NCI-H1930 (cell line): ENCODE results near the gene ACAT2.
A peak's percentile ranks its signal among the peaks of the same experiment; 100 is the strongest.
"Not testable (repeated sequence)": the region's sequence is repeated elsewhere in the genome, so short reads cannot be mapped to it uniquely, and the experiment has no call there.

Experiments
- DNase-seq, 2 experiments: peaks; one replicate each; lab custom pipeline; 2025; lab: John Stamatoyannopoulos, UW

Gene ACAT2

DNA sequence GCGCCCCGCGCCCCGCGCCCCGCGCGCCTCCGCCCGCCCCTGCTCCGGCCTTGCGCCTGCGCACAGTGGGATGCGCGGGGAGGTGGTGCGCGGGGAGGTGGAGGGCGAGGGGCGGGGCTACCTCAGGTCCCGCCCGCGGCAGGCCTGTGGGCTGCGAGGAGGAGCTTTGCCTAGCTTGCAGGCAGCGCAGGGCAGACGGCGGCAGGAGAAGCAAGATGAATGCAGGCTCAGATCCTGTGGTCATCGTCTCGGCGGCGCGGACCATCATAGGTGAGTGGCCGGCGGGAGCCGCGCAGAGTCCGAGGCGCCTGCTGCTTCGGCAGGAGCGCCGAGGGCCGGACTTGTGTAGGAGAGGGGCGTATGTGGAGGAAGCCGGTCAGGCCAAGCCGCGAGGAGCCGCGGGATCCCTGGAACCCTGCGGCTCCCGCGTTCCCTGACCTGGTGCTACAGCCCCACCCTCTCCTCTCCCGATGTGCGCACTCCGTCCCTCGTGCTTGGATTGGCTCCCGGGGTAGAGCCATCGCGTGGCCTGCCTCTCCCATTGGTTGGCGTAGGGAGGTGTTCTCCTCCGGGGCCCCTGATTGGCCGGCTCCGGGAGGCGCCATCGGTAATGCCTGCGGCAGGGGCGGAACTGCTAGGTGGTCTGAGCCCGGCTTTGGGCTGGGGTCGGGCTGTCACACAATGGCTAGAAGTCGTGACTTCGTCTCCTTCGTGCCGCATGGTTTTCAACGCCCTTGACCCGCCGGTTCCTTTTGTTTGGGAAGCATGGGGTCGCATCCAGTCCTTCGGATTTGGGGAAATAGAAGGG lies at the start of gene ACAT2:
ACAT2 (plus strand) TSS at position 173 of the 808 bp plus-strand sequence; CDS start at position 216, 43 bp downstream.
- peak; percentile 85 for DNase-seq

DNA sequence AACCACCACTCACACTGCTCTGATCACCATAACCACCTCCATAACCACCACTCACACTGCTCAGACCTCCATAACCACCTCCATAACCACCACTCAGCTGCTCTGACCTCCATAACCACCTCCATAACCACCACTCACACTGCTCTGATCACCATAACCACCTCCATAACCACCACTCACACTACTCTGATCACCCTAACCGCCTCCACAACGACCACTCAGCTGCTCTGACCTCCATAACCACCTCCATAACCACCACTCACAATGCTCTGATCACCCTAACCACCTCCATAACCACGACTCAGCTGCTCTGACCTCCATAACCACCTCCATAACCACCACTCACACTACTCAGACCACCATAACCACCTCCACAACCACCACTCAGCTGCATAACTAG lies 49.5 kb upstream of the ACAT2 start:
- not testable (repeated sequence) for DNase-seq

DNA sequence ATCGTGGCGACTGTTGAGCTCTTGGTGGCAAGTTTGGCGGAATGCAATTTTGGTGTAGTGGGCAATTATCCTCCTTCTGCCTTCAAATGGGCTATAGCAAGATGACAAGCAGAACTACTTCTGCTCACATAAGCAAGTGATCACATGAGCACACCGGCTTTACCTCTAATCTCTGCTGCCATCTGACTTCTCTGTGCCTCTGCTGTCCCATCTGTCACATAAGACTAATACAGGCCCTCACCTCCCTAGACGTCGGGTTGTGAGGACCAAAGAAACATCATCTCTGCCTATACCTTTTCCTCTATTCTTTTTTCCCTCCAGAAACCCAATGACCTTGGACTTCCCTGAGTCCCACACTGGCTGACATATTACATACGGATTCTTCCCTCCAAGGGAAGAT lies 47.9 kb upstream of the ACAT2 start:
- DNase-seq, result no peak

DNA sequence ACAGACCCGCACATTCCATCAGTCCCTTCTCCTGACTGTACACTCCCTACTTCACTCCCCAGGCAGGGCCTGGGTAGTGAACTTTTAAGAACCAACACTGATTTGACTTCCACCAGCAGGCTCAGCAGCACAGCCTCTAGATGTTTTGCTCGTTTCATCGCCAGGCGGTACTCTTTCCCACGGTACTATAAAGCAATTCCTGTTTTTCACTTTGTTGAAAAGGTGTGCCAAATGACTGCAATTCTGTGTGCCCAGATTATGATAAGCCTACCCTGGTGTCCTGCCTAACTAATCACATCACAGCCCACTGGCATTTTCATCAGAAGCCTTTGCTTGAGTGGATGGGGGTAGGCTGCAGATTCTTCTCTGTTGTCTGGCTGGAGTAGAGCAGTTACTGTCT lies 47.4 kb upstream of the ACAT2 start:
- DNase-seq, result no peak

DNA sequence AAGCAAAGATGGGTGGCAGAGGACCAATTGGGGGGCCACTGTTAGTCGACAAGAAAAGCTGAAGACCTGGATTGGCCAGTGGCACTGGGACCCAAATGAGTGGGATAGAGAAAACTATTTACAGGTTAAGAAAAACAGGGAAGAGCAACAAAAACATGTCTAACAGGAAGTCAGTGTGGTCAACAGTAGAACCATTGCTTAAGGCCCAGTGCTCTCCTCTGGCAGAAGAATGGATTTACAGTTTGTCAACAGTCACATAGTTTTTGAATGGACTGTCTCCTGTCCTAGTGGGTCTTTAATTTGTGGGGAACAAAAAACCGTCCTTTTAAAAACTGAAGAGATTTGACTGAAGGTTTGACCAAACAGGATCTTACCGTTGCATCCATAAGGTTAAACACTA lies 46.7 kb upstream of the ACAT2 start:
- DNase-seq, result no peak

DNA sequence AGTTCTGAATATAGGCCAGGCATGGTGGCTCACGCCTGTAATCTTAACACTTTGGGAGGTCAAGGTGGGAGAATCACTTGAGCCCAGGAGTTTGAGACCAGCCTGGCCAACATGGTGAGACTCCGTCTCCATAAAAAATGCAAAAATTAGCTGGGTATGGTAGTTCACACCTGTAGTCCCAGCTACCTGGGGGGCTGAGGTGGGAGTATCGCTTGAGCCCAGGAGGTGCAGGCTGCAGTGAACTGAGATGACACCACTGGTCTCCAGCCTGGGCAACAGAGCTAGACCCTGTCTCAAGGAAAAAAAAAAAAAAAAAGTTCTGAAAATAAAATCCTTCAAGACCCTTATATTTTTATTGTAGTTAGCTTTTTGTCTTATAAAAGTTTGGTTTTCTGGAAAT lies 46.2 kb upstream of the ACAT2 start:
- DNase-seq, result no peak

DNA sequence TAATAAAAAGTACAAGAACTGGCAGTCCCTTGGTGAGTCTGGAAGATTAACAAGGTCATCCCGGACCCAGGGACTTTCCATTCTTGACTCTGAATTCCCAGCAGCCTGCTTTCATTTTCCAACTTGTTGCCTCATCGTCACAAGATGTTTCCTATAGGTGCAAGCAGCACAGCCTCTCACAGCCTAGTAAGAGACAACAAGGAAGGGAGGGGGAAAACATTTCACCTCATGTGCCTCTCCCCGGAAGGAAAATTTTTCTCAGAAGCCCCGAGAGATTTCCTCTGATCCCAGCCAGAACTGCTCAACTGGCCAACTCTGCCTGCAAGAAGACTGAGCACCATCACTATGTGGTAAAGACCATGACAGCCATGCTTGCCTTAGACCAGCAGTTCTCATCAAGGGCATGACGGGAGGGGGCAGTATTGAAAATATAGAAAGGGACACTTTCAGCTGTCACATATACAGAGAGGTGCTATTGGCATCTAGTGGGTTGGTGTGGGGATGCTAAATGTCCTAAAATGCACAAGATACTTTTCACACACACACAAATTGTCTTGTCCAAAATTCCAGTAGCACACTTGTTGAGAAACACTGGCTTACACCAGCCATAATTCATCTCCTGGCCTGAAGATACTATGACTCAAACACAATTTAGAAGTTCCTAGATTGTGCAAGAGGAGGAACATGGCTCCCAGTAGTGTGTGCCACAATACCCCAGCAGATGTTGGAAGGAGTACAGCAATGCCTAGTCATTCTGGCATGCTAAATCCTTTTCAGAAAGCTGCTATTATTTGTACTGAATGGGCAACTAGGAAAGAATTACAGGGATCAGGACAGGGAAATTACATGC lies 45.4 kb upstream of the ACAT2 start:
- DNase-seq, result no peak

DNA sequence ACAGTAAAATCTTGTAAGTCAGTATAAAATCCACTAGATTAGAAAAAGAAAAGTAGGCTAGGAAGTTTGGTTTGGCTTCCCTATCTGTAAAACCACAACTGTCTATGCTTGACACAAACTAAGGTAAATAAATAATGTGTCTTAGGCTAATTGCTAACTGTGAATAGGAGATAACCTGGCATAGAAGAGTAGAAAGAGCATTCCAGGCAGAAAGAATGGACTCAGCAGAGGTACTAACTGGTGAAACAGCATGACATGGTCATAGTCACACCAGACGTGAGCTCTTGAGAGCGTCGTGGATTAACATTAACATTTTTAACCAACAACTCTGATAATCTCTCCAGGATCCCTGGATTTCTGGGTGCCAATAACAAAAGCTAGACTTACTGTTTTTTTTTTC lies 43.2 kb upstream of the ACAT2 start:
- DNase-seq, result no peak

DNA sequence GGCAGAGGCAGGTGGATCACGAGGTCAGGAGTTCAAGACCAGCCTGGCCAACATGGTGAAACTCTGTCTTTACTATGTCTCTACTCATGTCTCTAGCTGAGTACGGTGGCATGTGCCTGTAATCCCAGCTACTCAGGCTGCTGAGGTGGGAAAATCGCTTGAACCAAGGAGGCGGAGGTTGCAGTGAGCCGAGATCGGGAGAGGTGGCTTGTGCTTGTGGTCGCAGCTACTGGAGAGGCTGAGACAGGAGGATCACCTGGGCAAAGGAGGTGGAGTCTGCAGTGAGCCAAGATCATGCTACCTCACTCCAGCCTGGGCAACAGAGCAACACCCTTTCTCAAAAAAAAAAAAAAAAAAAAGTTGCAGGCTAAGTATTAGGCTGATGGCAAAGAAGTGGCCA lies 42.6 kb upstream of the ACAT2 start:
- no peak for DNase-seq

DNA sequence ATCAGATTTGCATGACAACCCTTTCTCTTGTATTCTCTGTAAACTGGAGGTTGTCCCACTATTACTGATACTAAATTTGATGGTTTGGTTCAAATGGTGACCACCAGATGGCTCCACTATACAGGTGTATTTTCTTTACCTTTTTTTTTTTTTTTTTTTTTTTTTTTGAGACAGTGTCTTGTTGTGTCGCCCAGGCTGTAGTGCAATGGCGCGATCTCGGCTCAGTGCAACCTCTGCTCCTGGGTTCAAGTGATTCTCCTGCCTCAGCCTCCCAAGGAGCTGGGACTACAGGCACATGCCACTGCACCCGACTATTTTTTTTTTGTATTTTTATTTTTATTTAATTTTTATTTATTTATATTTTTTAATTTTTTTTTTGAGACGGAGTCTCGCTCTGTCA lies 41.1 kb upstream of the ACAT2 start:
- DNase-seq, result peak in 1 of 2 experiments; percentile 4

DNA sequence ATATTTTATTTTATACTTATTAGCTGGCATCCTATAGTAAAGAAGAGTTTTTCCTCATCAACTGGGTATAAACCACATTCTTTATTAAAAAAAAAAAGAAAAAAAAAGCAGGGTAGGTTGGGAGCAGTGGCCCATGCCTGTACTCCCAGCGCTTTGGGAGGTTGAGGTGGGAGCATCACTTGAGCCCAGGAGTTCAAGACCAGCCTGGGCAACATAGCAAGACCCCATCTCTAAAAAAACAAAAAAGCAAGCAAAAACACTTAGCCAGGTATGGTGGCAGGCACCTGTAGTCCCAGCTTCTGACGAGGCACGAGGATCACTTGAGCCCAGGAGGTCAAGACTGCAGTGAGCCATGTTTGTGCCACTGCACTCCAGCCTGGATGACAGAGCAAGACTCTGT lies 39.9 kb upstream of the ACAT2 start:
- not testable (repeated sequence) for DNase-seq

DNA sequence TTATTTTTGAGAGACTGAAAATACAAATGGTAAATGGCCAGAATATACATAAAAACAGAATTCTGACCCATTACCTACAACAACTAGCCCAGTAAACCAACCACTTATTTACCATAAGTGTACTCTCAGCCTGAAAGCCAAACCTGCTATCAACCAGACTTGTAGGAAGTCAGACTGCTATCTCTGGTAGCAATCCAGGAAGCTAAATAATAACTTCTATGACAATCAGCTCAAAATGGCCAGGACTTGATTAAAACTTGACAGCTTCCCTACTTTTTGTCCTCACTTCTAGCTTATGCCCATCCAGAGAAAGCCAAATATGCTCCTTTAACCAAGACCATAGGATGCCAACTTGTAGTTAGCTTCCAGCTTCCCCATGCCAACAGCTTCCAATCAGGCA lies 39.2 kb upstream of the ACAT2 start:
- DNase-seq, result no peak

DNA sequence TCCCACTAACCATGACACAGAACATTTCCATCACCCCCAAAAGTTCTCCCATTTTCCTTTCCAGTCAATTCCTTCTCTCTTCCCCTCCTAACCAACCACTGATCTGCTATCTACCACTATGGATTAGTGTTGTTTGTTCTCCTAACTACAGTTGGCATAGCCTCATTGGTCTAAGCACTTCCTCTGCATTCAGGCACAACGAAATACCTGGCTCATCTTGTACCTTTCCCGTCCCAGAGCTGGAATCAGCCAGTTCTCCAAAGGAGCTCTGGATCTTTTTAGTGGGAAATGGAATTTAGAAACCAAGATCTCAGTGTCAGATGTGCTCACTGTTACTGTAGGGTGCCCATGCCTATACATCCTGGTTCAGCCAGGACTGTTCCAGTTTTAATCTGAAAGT lies 38.6 kb upstream of the ACAT2 start:
- DNase-seq, result no peak

DNA sequence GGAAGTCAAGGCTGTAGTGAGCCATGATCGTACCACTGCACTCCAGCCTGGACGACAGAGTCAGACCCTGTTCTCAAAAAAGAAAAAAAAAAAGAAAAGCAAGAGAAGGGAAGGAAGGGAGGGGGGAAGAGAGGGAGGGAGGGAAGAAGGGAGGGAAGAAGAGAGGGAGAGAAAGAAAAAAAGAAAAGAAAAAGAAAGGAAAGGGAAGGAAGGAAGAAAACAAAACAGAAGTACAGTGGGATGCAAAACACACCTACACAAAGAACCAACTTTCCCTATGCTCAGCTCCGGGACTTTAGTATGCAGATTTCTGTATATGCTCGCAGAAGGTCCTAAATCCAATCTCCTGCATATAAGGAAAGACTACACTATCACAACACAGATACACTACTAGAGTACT lies 37.1 kb upstream of the ACAT2 start:
- no peak for DNase-seq

DNA sequence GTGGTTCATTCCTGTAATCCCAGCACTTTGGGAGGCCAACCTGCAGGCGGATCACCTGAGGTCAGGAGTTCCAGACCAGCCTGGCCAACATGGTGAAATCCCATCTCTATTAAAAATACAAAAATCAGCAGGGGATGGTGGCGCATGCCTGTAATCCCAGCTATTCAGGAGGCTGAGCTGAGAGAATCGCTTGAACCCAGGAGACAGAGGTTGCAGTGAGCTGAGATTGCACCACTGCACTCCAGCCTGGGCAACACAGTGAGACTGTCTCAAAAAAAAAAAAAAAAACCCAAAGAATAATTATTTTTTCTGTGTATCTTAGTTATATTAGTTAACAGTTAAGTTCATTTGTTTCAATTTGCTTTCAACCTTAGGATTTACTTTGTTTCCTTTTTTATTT lies 36.6 kb upstream of the ACAT2 start:
- not testable (repeated sequence) for DNase-seq

DNA sequence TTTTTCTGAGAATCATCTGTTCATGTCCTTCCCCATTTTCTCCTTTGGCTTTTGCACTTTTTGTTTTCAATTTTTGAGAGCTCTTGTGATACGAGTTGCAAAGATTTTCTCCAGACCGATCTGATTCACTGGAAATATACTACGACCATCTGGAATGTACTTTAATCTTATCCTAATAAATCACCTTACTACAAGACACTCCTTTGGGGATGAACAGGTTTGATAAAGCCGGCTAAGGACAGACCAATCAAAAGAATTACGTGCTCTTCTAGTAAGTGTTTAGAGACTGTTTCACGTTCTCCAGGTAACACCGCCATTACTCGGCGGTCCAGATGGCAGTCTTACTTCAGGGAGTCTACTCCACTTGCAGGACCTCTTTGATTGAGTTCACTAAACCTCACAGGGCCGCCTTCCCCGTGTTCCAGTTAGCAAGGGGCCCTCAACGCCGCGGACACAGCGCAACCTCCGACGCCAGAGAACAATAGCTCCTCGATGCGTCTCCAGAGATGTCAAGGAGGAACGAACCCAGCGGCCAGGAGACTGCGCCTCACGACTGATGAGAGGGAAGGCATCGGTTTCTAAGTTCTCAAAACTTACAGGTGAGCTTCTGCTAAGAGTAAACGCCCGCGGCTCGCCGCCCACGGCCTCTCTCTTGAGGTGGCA lies 35.5 kb upstream of the ACAT2 start:
- DNase-seq, result no peak

DNA sequence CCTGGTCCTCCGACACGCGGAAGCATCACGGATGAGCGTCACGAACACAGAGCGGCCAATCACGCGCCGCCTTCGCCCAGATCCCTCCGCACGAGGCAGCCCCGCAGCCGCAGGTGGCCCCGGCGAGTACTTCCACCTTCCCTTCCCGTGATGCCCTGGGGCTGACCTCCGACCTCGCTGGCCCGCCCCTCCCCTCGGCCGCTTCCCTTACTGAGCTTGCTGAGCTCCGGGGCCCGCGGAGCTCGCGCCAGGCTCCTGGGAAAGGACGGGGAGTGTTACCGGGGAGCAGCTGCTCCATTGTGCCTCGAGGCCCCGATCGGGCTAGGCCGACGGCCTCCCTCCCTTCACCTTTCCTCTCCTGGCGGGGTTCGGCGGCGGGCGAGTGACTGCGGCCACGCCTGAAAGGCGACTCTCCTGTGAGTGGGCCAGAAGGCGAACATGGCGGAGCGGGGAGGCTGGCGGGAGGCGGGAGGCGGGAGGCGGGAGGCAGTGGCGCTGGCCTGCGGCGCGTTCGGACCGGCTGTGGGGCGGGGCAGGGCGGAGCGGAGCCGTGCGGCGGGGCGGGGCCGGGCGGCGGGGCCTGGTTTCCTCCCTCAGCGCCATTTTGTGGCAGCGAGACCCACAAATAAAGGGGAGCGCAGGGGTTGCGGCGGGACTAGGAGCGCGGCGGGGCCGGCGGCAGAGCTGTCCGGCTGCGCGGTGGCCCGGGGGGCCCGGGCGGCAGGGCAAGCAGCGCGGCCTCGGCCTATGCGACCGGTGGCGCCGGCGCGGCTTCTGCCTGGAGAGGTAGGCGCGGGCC lies 34.7 kb upstream of the ACAT2 start, which contains the start of gene WTAP:
WTAP (plus strand) TSS at position 589 of the 799 bp plus-strand sequence. CDS start 8,760 bp downstream, outside the sequence.
- DNase-seq, result peak; percentile 88 to 91

DNA sequence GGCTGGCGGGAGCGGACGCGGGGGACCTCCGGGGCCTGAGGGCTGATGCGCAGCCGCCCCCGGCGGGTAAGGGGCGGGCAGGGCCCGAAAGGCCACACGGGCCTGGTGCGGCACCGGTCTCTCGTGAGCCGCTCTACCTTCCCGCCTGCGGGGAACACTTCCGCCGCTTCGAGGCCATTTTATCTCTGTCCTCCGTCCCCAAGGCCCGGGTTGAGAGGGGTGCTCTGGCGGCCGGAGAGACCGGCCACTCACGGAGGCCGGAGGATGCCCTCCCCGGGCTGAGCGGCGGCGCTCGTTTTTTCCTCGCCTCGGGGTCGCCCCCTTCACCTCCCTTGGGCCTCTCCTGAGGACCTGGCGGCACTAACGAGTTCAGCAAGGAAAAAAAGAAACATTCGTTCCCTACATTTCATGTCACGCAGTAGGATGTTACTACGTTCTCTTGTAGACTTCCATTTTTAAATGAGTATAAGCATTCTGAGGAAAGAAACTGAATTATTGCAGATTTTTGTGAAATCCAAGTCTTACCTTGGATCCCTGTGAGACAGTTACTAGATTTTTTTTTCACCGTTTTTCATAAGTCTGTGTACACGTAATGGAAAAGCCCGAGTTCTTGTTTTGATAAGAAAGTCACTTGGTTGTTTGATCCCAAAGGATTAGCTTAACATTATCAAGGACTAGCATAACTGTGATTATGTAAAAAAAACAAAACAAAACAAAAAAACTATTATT lies 34.0 kb upstream of the ACAT2 start:
- no peak for DNase-seq

DNA sequence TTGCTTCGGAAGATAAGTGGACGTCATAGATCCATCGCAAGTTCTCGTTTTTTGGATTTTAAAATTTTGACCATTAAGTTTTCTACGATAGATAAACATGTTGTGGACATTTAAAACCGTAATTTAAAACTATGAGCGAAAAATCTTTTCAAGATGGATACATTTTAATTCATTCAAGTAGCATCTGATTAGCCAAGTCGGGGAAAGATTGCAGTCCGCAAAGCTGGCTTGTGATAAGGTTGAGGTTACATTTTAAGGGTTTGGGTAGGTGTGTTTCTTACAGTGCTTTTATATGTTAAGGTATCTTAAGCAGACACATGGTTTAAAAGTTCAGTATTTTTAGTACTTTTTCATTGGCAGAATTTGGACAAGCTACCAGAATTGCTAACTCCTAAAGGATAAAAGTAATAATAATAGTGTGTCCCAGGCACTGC lies 33.3 kb upstream of the ACAT2 start:
- no peak for DNase-seq

DNA sequence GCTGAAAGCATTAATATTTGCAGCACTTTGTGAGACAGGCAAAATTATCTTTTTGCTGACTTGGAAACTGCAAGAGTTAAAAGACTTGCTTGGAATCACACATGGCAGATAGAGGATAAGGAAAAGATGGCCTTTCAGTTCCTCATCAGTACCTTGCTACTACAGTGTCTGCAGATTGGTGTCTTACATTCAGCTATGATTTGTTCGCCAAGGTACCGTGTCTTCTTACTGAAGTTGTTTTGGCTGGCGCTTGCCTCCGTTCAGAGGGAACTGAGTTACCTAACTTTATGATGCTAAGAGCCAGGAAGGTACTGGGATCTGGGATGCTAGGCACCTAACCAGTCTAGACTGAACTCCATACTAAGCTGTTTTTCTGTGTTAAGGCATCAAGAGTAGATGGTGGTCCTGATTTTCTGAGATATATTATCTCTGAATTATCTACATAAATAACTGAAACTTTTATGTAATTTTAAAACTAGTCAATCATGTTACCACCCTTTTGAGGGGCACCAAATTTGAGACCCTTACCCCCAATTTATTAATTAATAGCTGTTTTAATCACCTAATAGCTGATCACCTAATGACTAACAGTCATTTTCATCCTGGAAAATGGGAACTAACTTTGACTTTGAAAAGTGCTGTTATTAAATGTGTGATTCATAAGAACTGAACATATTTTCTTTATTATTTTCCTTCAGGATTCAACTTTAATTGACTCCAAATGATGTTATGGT lies 32.1 kb upstream of the ACAT2 start:
- no peak for DNase-seq
